ENCODE results near the gene MORN1.

GRCh38 chr1:2330519-2331199 is 60.7 kb downstream of the MORN1 start:
- TF ChIP-seq YY1 (IDR thresholded peaks at IDR 0.05; ENCODE audit: low read depth, low read length), result no peak
- no peak for TF ChIP-seq PML (IDR thresholded peaks at IDR 0.05; ENCODE audit: low read length)
- TF ChIP-seq, protein P1, sequence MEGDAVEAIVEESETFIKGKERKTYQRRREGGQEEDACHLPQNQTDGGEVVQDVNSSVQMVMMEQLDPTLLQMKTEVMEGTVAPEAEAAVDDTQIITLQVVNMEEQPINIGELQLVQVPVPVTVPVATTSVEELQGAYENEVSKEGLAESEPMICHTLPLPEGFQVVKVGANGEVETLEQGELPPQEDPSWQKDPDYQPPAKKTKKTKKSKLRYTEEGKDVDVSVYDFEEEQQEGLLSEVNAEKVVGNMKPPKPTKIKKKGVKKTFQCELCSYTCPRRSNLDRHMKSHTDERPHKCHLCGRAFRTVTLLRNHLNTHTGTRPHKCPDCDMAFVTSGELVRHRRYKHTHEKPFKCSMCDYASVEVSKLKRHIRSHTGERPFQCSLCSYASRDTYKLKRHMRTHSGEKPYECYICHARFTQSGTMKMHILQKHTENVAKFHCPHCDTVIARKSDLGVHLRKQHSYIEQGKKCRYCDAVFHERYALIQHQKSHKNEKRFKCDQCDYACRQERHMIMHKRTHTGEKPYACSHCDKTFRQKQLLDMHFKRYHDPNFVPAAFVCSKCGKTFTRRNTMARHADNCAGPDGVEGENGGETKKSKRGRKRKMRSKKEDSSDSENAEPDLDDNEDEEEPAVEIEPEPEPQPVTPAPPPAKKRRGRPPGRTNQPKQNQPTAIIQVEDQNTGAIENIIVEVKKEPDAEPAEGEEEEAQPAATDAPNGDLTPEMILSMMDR (IDR thresholded peaks at IDR 0.05 in 2 of 3, conservative IDR thresholded peaks at IDR 0.05 in 1 of 3; ENCODE audit: control insufficient read depth in 2 of 3, extremely low read depth in 1 of 3, insufficient read depth in 1 of 3, low read depth in 3 of 3, low read length in 3 of 3), result no peak
- no peak for TF ChIP-seq EP300 (IDR thresholded peaks at IDR 0.05; ENCODE audit: borderline replicate concordance in 1 of 2, control insufficient read depth in 1 of 2, low read depth in 2 of 2, low read length in 2 of 2)
- no peak for TF ChIP-seq REST (IDR thresholded peaks at IDR 0.05; ENCODE audit: low read depth, low read length)
- TF ChIP-seq, protein P2, sequence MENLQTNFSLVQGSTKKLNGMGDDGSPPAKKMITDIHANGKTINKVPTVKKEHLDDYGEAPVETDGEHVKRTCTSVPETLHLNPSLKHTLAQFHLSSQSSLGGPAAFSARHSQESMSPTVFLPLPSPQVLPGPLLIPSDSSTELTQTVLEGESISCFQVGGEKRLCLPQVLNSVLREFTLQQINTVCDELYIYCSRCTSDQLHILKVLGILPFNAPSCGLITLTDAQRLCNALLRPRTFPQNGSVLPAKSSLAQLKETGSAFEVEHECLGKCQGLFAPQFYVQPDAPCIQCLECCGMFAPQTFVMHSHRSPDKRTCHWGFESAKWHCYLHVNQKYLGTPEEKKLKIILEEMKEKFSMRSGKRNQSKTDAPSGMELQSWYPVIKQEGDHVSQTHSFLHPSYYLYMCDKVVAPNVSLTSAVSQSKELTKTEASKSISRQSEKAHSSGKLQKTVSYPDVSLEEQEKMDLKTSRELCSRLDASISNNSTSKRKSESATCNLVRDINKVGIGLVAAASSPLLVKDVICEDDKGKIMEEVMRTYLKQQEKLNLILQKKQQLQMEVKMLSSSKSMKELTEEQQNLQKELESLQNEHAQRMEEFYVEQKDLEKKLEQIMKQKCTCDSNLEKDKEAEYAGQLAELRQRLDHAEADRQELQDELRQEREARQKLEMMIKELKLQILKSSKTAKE (IDR thresholded peaks at IDR 0.05; ENCODE audit: low read depth, poor library complexity, severe bottlenecking), result no peak
- no peak for TF ChIP-seq TCF12 (IDR thresholded peaks at IDR 0.05; ENCODE audit: low read depth, low read length)
- TF ChIP-seq STAT3 (IDR thresholded peaks at IDR 0.05; ENCODE audit: low read depth, low read length), result no peak

Measured in GM12878 (cell line).